Activated CD8-positive, alpha-beta memory T cell treated with anti-CD3 and anti-CD28 coated beads for 48 hours (primary cell): ENCODE results near the gene RALGPS1.

Experiments
- DNase-seq, 3 experiments: peaks; one replicate each; pipeline ENCODE4 v3.0.0-alpha.2; 2020; ENCODE audit warnings: low read depth in 2 of 3, low spot score in 2 of 3

RALGPS1 gene

GRCh38 chr9:127077644-127077946 lies 163.0 kb downstream of the RALGPS1 start:
- DNase-seq: no peak

- DNase-seq: no peak
Measured at GRCh38 chr9:127078336-127078735, 163.8 kb downstream of the RALGPS1 start.

GRCh38 chr9:127078988-127079387 lies 164.4 kb downstream of the RALGPS1 start:
- no peak for DNase-seq

- DNase-seq: no peak
Measured at GRCh38 chr9:127079446-127080140, 165.0 kb downstream of the RALGPS1 start.

GRCh38 chr9:127081250-127082185 lies 166.9 kb downstream of the RALGPS1 start:
- DNase-seq: no peak

GRCh38 chr9:127083138-127083980 lies 168.8 kb downstream of the RALGPS1 start:
- DNase-seq: no peak

- DNase-seq: no peak
Measured at GRCh38 chr9:127084076-127085039, 169.8 kb downstream of the RALGPS1 start.

- DNase-seq: no peak
Measured at GRCh38 chr9:127085186-127085585, 170.6 kb downstream of the RALGPS1 start.

GRCh38 chr9:127086771-127087170 lies 172.2 kb downstream of the RALGPS1 start:
- DNase-seq: no peak

GRCh38 chr9:127087411-127087810 lies 172.8 kb downstream of the RALGPS1 start:
- DNase-seq: no peak

- DNase-seq: no peak
Measured at GRCh38 chr9:127087836-127088235, 173.3 kb downstream of the RALGPS1 start.

- DNase-seq: no peak
Measured at GRCh38 chr9:127088724-127089615, 174.4 kb downstream of the RALGPS1 start.

GRCh38 chr9:127089631-127090081 lies 175.1 kb downstream of the RALGPS1 start:
- DNase-seq: no peak

- no peak for DNase-seq
Measured at GRCh38 chr9:127090341-127090985, 175.9 kb downstream of the RALGPS1 start.

GRCh38 chr9:127091526-127091925 lies 176.9 kb downstream of the RALGPS1 start:
- no peak for DNase-seq

- DNase-seq: no peak
Measured at GRCh38 chr9:127092041-127092608, 177.5 kb downstream of the RALGPS1 start.

- DNase-seq: no peak
Measured at GRCh38 chr9:127093319-127094020, 178.9 kb downstream of the RALGPS1 start.

GRCh38 chr9:127095411-127095810 lies 180.8 kb downstream of the RALGPS1 start:
- DNase-seq: no peak
